ENCODE results near the gene TMPRSS2.
A peak's percentile ranks its signal among the peaks of the same experiment; 100 is the strongest.
"Not testable (repeated sequence)": the region's sequence is repeated elsewhere in the genome, so short reads cannot be mapped to it uniquely, and the experiment has no call there.

Gene TMPRSS2

DNA sequence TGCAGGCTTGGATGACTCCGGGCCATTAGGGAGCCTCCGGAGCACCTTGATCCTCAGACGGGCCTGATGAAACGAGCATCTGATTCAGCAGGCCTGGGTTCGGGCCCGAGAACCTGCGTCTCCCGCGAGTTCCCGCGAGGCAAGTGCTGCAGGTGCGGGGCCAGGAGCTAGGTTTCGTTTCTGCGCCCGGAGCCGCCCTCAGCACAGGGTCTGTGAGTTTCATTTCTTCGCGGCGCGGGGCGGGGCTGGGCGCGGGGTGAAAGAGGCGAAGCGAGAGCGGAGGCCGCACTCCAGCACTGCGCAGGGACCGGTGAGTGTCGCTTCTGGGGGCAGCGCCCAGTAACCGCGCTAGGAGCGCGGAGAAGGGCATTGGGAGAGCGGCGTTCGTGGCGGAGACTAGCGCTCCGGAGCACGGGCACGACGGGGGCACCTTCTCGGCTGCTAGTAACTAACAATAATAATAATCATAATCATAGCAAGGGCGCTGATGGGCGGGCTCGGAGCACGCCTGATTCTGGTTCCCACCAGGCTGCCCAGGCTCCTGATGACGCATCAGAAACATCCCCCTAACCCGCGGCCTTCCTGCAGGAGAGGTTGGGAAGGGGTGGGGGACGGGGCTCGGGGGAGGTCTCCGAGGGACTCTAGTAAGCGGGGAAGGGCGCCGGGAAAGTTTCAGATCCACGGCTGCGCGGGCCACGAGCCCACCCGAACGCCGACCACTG lies 81.8 kb downstream of the TMPRSS2 start, which contains the start of gene MX1:
Gene MX1, plus strand, starts transcription at position 286 of the 722 bp plus-strand sequence. CDS start 5,832 bp downstream, outside the sequence.
- DNase-seq (ENCODE audit: low spot score): peak; percentile 57

DNA sequence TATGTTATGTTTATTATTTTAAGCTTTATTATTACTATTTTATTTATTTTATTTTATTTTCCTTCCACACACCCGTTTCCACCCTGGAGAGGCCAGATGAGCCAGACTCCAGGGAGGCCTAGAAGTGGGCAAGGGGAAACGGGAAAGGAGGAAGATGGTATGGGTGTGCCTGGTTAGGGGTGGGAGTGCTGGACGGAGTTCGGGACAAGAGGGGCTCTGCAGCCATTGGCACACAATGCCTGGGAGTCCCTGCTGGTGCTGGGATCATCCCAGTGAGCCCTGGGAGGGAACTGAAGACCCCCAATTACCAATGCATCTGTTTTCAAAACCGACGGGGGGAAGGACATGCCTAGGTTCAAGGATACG lies 82.4 kb downstream of the TMPRSS2 start:
- DNase-seq (ENCODE audit: low spot score): no peak

DNA sequence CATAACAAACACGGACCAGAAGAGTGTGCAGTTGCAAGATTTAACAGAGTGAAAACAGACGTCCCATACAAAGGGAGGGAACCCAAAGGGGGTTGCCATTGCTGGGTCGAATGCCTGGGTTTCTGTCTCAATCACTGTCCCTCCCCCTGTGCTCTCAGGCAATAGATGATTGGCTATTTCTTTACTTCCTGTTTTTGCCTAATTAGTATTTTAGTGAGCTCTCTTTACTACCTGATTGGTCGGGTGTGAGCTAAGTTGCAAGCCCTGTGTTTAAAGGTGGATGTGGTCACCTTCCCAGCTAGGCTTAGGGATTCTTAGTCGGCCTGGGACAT lies 84.7 kb downstream of the TMPRSS2 start:
- not testable (repeated sequence) for DNase-seq (ENCODE audit: low spot score)

DNA sequence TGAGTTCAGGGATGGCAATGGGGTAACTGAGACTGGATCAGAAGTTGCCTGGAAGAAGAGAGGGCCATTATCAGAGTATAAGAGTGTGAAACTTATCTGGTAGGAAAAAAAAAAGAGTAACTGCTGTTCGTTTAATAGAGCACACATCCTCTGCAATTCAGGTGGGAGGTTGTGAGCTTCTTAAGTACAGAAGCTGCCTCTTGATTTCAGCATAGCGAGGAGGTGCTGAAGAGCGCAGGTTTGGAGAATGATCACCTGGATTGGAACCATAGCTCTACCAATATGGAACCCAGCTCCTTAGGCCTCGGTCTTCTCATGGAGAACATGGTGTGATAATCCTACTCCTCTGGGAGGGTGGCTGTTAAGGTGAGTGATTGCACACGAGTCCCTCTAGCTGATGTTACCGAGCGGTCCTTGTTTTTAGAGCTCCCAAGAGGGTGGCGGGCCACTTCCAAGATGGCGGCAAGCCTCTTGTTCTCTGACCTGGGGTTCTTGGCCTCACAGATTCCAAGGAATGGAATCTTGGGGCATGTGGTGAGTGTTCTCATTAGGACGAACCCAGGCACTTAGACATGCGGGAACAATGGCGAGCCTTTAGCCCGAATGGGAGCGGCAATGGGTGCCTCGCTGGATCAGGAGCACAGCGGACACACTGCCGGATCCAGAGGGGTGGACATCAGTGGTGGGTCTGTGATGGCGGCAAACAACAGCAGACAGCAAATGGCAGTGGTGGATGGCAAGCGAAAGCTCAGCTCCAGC lies 85.2 kb downstream of the TMPRSS2 start:
- DNase-seq (ENCODE audit: low spot score): no peak

- not testable (repeated sequence) for DNase-seq (ENCODE audit: low spot score)
Measured at GRCh38 chr21:41420998-41421397, 87.0 kb downstream of the TMPRSS2 start.

DNA sequence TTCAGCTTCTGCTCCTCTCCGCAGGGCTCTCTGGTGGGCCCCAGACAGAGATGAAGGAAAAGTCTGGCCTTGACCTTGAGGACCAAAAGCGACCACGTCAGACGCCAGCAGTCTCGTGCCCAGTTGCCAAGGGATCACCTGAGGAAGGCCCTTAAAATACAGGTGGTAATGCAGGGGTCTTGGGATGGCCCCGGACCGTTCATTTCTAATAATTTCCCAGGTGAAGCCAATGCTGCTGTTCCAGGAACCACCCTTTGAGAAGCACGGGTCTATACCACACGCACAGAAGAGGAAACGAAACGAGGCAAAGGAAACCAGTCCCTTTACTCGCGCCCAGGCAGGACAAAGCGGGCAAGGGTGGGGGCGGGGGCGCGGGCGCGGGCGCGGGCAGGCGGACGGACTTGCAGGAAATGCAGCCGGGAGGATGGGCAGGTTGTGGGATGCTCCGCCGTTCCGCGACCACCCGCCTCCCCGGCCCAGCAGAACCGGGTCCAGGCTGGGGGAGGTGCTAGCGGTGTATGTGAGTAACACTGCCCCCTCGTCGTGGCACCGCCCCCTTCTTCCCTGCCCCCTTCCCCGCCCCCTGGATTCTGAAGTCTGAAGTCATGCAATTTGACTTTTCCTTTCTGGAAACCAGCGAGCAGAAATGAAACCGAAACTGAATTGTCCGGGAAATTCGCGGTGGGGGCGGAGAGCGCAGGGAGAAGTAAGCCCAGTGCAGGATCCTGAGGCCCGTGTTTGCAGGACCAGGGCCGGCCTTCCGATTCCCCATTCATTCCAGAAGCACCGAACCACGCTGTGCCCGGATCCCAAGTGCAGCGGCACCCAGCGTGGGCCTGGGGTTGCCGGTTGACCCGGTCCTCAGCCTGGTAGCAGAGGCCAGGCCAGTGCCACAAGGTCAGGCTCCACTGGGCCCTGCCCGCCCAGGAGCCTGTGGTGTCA lies 87.8 kb downstream of the TMPRSS2 start:
- DNase-seq (ENCODE audit: low spot score): peak; percentile 89

DNA sequence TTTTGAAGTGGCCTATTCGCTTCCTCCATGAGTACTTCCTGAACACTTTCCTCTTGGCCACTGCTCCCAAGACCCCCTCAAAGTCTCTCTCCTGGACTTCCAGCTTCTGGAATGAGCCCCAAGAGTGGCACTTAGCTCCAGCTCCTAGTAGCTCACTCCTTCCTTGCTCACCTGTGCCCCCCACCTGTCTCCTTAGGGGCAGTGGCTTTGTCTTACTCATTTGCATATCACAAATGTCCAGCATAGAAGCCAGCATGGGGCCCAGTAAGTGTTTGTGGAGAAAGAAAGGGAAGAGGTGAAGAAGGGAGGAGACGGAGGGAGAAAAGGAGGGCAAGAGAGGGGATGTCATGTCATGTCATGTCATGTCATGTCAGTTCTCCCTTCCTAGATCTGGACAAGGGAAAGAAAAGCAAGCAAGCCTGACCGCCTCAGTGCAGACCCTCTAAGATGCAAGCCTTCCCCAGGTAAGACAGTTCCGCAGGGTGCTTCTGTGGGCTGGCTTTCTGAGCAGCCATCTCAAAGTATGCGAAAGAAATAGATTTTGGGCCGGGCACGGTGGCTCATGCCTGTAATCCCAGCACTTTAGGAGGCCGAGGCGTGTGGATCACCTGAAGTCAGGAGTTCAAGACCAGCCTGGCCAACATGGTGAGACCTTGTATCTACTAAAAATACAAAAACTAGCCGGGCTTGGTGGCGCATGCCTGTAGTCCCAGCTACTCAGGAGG lies 88.8 kb downstream of the TMPRSS2 start:
- no peak for DNase-seq (ENCODE audit: low spot score)

- no peak for DNase-seq (ENCODE audit: low spot score)
Measured at GRCh38 chr21:41418393-41418792, 89.6 kb downstream of the TMPRSS2 start.

GRCh38 chr21:41417505-41417904 lies 90.5 kb downstream of the TMPRSS2 start:
- DNase-seq (ENCODE audit: low spot score): not testable (repeated sequence)
